Measurements from ENCODE around the gene STAP2. TPM values are rescaled to one million over a fixed set of nuclear protein-coding genes. Genes with fewer than 3 reads are reported as not detected.

Gene STAP2
- total RNA-seq, 1 donor = 9.9 TPM

- H3K4me3 ChIP-seq (ENCODE audit: low read depth, low read length) = no peak overlapping the region
- DNase-seq (ENCODE audit: low read depth) = no peak
- TF ChIP-seq, protein P1, sequence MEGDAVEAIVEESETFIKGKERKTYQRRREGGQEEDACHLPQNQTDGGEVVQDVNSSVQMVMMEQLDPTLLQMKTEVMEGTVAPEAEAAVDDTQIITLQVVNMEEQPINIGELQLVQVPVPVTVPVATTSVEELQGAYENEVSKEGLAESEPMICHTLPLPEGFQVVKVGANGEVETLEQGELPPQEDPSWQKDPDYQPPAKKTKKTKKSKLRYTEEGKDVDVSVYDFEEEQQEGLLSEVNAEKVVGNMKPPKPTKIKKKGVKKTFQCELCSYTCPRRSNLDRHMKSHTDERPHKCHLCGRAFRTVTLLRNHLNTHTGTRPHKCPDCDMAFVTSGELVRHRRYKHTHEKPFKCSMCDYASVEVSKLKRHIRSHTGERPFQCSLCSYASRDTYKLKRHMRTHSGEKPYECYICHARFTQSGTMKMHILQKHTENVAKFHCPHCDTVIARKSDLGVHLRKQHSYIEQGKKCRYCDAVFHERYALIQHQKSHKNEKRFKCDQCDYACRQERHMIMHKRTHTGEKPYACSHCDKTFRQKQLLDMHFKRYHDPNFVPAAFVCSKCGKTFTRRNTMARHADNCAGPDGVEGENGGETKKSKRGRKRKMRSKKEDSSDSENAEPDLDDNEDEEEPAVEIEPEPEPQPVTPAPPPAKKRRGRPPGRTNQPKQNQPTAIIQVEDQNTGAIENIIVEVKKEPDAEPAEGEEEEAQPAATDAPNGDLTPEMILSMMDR (IDR thresholded peaks at IDR 0.05; ENCODE audit: insufficient read depth, low read depth, low read length) = no peak
Observed at GRCh38 chr19:4378886-4379285, 40.3 kb upstream of the STAP2 start.

GRCh38 chr19:4376991-4377781, 38.6 kb upstream of the STAP2 start:
- DNase-seq (ENCODE audit: low read depth) = no peak
- no peak overlapping the region for H3K4me3 ChIP-seq (ENCODE audit: low read depth, low read length)
- TF ChIP-seq, protein P1 (IDR thresholded peaks at IDR 0.05; ENCODE audit: insufficient read depth, low read depth, low read length) = no peak

GRCh38 chr19:4376671-4376990, 38.0 kb upstream of the STAP2 start:
- no peak overlapping the region for H3K4me3 ChIP-seq (ENCODE audit: low read depth, low read length)
- DNase-seq (ENCODE audit: low read depth) = no peak
- TF ChIP-seq, protein P1 (IDR thresholded peaks at IDR 0.05; ENCODE audit: insufficient read depth, low read depth, low read length) = no peak

DNA sequence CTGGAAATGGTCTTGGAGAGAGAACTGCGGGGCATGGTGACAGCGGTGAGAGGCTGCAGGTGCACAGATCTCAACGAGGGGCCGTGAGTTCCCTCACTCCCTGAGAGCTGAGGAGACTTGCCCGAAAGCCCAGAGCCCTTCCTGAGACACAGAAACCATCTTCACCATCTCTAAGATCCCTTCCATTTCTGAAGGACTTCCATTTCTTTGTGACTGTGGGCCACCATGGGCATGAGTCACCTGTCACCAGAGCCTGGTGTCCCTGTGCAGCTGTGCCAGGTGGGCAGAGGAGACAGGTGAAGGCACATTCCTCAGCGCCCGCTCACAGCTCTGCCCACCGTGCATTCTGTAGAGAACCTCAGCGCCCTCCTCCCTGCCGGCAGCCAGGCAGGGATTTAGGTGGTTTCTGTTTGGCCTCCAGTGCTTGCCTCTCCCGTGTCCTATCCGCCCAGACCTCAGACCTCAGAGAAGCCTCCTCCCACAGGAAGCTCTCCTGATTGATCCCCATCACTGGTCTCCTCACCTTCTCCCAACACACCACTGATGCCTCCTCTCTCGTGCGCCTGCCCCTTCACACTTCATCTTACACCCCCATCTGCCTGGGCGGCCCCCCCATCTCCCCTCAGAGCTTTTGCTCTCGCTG, 37.5 kb upstream of the STAP2 start:
- no peak for DNase-seq (ENCODE audit: low read depth)
- no peak overlapping the region for H3K4me3 ChIP-seq (ENCODE audit: low read depth, low read length)

DNA sequence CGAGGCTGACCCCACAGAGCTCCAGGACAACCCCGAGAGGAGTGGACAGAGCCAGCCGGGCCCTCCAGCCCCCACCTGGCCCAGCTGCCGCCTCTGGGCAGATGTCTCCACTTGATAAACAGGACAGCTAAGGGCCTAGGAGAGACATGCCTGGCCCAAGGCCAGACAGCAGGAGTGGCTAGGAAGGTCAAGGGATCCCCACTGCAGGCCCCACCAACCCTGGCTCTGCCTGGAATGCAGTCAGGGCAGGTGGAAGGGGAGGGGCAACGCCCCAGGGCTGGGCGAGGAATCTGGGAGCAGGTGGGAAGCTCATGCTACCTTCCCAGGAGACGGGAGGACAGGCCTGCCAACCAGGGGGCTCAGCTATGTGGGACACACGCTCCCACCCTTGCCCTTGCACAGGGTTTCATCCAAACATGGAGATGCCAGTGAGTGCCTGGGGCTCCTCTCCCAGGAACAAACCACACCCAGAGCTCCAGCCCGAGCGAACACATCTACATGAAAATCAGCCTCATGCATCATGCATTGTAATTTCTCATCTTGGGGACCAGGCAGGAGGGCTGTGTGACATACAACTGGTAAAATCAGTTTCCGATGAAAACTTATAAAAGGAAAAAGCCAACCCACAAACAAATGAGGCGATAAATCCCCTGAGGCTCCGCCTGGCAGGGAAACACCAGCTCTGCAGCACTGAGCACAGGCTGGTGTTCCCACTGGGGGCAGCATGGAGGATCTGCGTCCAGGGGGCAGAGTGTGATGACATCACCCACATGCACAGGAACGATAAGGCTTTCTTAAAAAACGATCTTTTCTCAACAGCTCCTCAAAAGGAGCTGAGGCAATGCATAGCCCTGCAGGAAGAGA, 36.8 kb upstream of the STAP2 start:
- H3K4me3 ChIP-seq (ENCODE audit: low read depth, low read length) = no peak overlapping the region
- TF ChIP-seq, protein P1 (IDR thresholded peaks at IDR 0.05; ENCODE audit: insufficient read depth, low read depth, low read length) = peak; percentile 59
- peak; percentile 87 for DNase-seq (ENCODE audit: low read depth)

More for the DNA sequence above, 37.5 kb upstream of the STAP2 start:
- TF ChIP-seq, protein P1 (IDR thresholded peaks at IDR 0.05; ENCODE audit: insufficient read depth, low read depth, low read length) = no peak

DNA sequence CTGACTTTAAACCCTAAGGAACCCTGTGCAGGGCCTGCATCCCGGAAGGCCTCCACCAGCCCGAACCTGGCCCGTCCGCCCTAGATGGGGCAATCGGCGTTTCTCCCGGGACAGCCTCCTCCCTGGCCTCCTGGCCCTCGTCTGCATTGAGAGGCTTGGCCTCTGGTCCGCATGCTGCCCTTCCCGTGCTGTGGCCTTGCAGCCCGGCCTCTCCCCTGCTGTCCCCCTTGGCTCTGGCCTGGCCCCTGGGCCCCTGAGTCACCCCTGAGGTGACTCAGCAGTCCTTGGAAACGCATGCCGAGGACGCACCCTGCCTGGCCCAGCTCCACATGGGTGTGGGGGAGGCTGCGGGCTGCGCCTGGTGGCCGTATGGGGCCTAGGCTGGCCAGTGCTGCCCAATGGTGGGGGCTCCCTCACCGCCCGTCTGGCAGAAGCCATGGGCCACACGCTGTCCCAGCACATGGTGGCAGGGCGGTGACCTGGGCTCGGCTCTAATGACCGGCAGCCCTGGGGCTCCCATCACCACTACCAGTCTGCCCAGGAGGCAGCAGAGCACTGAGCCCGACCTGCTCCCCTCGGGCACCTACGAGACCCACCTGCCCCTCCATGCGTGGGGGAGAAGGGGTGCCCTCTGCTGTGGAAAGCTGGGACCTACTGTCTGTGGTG, 36.0 kb upstream of the STAP2 start:
- no peak overlapping the region for H3K4me3 ChIP-seq (ENCODE audit: low read depth, low read length)
- peak; percentile 87 for DNase-seq (ENCODE audit: low read depth)
- TF ChIP-seq, protein P1 (IDR thresholded peaks at IDR 0.05; ENCODE audit: insufficient read depth, low read depth, low read length) = peak; percentile 22
